HG03460 (cell line): ENCODE measurements around the gene KIAA0408.

Experiments
- ATAC-seq: cut with Tn5 transposase; IDR thresholded peaks from one replicate; pipeline ENCODE4 v1.9.1; 2021; ENCODE audit not compliant: unreplicated experiment

Gene KIAA0408

DNA sequence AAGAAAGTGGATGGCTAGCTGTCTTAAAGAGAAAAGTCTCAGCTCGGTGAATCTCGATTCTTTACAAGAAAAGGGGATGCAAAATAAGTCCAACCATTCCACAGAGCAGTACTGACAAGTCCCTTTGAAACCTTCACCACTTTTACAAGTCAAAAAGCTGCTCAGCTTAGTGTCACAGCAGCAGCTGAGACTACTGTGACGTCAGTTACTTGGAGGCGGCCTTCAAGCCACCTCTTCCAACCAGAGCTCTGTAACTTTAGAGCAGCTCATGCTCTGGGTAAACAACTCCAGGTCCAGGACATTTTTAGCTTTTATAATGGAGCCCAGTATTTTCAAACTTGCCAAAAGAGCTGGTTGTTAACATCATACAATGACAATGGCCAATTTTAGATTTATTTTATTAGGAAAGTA lies at the start of gene KIAA0408:
Gene KIAA0408, minus strand, starts transcription at position 159 of the 411 bp plus-strand sequence. CDS start 5,408 bp downstream, outside the sequence.
- ATAC-seq: no peak

DNA sequence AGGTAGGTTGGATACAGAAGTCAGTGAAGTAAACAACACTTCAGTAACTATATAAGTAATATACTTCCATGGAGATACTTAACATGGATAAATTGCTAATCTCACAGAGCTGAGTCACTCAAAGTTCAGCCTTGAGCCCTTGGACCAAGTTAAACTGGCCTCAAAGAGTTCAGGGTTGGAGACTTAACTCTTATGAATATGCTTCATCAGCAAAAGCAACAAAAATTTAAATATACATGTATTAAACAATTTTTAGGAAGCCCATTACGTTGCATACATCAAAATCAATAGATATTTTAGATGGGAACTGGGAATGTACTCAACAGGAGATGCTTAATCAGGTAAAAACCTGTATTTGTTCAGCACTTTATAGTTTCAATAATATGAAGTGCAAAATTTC lies 47.7 kb upstream of the KIAA0408 start:
- no peak for ATAC-seq

DNA sequence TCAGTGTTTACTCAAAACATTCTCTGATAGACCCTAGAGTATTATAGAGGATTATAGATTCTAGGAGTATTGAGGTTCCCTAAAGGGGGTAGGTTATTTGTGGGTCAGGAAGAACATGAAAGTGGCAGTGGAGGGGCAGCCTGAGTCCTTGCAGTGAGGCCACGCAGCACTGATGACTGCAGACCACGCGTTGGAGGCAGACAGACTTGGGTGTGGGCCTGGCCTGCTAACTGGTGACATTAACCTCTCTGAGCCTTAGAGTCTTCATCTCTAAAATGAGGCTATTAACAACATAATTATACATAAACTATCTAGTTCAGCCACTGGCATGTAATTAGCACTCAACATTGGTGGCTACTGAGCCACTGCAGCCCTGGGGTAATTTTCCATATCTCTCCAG lies 43.8 kb upstream of the KIAA0408 start:
- no peak for ATAC-seq

DNA sequence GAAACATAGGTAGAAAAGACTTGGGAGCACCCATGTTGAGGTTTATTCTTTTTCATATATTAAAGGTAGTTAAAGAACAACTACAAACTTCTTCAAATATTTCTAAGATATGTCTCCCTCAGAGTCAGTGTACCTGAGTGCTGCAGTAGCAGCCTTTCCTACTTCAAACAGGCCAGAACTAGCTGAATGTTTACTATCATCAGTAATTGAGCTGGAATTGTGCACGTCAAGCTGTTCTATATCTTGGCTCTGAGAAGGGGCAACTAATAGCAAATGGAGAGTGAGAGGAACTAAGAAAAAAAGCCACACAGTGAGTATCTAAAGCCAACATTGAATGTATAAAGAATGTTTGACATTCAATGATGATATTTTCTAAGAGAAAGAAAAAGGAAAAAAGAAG lies 38.2 kb upstream of the KIAA0408 start:
- ATAC-seq: no peak

DNA sequence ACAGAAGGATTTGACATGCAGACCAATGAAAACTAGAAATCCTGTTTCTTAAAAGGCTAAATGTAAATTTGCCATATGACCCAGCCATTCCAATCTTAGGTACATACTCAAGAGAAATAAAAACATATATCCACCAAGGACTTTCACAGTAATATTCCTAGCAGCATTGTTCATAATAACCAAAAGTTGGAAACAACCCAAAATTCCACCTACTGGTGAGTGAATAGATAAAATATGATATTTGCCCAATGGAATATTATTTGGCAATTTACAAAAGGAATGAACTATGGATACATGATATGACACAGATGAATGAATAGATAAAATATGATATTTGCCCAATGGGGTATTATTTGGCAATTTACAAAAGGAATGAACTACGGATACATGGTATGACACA lies 37.3 kb upstream of the KIAA0408 start:
- ATAC-seq: no peak

DNA sequence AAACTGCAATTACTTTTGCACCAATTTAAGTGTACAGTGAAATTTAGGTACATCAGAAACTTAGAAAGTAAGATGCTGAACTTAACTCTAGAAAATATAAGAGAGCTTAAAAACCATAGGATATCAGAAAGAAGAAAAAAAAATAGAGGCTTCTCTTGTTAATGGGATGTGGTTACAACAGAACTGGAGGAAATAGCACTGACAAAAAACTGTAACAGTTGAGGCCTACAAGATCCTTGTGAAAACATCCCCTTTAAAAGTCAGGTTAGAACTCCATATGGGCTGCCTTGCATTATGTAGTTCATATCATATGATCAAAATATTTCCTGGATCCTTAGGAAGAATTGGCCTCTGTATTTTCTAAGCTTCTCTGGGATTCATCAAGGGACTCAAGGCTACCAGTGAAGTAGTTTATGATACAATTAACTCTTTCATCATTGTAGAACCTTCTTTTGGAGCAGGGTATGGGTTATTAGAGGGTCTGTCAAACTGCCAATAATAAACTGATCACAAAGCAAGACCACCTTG lies 35.1 kb upstream of the KIAA0408 start:
- no peak for ATAC-seq

DNA sequence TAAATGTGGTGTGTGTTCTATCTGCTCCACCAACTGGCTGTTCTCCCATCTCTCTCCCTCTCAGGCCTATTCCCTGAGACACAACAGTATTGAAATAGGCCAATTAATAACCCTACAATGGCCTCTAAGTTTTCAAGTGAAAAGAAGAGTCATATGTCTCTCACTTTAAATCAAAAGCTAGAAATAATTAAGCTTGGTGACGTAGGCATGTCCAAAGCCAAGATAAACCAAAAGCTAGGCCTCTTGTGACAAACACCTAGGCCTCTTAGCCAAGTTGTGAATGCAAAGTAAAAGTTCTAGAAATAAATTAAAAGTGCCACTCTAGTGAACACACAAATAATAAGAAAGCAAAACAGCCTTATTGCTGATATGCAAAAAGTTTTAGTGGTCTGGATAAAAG lies 30.1 kb upstream of the KIAA0408 start:
- ATAC-seq: no peak

DNA sequence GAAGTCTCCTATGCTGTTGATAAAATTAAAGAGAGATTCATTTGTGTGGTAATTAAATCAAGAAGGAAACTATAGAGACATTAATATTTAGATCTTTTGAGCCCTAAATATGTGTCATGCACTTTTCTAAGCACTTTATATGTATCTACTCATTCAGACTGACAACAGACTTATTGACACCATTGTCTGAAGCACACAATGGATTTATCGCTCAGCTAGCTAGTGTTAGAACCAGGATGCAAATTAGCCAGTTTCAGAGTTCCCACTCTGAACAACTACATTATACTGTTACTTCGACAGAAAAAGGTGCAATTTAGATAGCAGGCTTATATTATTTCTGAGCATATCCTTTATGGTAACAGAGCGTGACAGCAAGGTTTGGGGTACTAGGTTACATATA lies 27.7 kb upstream of the KIAA0408 start:
- no peak for ATAC-seq

DNA sequence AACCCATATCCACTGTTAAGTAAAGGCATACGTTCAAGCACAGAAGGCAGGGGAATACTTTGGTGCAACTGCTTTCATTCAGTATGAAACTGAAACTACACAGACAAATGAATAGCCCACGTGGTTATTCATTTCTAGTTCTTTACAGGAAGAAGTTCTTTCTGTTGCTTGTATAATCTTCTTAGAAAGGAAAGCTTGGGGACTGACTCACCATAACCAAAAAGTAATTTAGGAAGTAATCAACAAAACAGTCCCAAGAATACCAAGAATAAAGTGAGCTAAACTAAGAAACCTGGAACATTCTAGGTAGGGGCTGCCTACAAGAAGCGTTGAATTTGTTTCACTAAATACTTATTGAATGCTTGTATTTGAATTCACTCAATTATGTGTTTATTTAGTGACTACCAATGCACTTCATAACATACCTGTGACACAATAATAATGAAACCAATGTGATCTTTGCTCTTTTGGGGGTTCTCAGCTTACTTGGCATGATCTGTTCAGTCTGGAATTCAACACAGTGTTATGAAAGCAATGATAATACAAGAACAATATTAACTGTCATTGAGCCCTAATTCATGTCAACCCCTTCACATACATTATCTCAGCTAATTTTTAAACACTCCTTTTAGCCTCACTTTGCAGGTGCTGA lies 25.1 kb upstream of the KIAA0408 start:
- peak; percentile 99 for ATAC-seq

DNA sequence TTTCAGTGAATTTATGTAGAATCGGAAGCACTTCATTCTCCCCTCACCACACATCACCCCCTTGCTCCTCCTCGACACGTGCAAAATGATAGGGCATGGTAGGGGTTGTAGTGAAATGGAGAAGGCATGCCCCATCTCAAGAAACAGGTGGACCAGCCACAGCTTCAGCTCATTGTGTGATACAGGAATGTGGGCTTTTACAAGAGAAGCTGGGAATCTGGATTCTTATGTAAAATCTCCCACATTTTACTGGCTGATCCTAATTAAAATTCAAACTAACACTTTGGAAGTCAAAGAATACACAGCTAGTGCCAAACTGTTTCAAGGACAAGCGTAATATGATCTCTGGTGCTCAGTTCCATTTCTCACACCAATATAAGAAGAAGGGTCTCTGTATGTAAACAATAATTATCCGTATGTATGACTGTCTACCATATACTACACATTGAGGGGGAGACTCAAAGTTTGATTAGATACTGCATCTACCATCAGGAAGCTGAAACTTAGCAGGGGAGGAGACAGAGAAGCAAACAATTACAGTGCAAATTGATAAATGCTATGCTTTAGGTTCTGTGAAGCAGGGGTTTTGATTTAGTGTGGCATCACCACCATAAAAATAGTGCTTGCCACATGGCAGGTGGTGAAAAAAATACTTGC lies 24.3 kb upstream of the KIAA0408 start:
- ATAC-seq: peak; percentile 23

DNA sequence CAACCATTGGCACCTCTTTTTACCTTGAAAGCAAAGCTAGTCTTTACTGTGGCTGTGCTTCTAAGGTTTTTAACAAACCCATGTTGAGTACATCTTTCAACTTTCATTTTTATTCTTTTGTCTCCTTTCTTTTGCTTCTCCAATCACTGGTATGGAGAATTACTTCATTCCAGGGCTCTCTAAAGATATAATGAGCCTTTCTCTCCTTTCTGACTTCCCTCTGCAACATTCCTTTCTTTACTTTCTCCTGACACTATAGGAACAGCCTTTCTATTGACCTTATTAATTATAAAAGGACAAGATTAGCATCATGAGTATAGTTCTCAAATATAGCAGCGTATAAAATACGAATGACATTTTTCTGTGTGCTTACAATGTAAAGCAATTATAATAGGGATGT lies 23.1 kb upstream of the KIAA0408 start:
- no peak for ATAC-seq

DNA sequence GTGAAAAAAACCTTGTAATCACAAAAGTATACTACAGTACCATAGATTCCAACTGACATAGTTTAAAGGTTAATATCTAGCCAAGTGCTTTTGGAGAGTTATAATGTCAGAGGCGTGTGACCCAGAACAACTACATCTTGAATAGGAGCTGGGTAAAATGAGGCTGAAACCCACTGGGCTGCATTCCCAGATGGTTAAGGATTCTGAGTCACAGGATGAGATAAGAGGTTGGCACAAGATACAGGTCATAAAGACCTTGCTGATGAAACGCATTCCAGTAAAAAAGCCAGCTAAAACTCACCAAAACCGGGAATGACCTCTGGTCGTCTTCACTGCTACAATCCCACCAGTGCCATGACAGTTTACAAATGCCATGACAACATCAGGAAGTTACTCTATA lies 22.4 kb upstream of the KIAA0408 start:
- ATAC-seq: no peak

DNA sequence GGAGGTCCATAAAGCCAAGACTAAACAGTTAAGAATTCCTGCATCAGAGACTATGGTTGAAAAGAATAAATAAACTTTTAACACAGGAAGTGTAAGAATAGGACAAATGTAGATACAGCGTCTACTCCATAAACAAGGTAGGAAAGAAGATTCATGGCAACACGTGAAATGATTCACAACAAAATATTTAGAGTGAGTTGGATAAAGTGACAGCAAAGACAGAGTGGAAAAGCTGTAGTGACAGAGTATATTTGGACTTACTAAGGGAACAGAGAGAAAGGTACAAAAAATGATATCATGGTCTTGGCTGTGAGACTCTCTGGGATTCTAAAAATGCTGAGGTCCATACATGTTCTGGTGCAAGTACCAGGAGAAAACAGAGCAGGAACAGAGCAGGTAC lies 21.9 kb upstream of the KIAA0408 start:
- ATAC-seq: no peak

DNA sequence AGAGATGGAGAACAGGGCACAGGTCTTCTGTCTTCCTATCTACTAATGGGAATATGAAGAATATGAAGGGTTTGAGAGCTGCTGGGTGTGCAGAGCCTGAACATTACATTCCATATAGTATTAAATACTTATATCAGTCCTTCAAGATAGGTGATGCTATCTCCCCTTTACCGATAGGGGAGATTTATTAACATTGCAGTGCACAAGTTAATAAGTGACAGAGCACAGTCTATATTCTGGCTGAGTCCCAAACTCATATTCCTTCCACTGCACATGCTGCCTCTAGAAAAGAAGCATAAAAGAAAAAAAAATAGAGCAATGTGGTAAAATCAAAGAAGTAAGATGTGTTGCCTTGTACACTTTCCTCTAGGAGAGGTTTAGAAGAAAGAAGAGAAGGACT lies 18.5 kb upstream of the KIAA0408 start:
- ATAC-seq: no peak

DNA sequence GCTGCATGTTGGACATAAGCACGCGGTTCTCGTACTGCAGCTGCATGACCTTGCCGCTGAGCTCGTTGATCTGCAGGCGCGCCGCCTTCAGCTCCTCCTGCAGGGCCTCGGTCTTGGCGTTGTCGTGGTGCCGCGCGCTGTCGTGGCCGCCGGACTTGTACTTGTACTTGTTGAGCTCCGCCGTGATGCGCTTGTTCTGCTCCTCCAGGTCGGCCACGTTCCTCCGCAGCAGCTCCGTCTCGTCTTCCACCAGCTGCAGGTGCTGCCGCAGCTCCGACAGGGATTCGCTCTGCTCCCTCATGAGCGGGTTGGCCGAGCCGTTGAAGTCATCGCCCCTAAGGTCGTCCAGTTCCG lies 16.6 kb upstream of the KIAA0408 start:
- no peak for ATAC-seq

DNA sequence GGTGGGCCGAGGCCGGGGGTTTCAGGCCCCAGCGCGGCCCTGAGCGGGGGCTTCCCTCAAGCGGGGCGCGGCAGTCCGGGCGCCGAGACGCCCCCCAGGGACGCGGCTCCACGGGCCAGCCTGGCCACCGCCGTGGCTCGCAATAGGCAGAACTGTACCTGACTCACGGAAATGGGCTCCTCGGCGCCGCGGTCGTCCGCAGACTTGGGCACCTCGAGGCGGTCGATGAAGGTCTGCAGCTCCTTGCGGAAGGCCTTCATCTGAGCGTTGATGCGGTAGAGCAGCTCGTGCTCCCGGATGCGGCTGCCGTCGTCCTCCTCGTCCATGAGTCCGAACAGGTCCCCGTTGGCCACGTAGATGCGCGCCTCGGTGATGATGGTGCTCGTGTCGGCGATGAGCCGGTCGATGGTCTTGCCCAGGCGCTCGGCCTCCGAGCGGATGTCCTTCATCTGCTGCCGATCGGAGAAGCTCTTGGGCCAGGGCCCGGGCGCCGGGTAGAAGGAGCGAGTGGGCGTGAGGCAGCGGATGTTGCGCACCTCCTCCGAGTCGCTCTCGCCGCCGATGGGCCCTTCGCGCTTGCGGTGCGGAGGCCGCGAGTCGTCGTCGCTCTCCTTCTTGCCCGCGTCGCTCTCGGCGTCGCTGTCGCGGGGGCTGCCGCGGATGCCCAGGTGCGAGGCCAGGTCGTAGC lies 16.1 kb upstream of the KIAA0408 start:
- ATAC-seq: no peak

DNA sequence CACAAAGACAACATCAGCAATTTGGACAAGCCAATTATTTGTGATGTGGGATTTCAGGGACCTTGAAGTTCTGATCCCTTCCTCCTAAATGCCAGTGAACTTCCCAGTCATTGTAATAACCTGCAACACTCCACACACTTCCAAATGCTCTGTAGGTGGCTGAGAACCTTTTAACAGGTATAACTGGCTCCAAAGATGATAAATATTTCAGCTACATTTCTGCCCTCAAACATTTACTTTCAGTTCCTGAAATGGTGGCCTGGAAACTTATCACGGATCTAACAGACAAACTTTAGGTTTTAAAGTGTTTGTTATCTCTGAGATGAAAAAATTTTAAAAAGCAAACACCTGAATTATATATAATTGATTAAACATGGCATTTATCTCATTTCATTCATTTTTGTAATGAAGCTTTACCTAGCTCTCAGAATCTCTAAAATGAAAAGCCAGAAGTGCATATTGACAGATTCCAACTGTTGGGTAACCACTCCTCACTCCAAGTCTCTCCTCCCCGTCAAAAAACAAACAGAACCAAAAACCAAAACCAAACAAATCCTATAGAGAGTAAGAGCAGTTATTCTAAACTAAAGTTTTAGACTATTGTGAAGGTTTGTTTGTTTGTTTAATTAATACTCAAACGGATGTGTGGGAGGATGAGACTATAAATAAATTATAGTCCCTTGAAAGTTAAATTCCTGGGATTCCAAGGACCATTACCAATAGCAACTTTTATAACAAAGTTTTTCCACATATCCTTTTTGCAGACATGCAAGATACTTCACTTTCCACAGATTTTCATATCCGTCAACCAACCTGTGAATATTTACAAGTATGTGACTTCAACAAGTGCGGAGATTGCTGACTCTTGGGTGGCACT lies 12.4 kb upstream of the KIAA0408 start:
- no peak for ATAC-seq

DNA sequence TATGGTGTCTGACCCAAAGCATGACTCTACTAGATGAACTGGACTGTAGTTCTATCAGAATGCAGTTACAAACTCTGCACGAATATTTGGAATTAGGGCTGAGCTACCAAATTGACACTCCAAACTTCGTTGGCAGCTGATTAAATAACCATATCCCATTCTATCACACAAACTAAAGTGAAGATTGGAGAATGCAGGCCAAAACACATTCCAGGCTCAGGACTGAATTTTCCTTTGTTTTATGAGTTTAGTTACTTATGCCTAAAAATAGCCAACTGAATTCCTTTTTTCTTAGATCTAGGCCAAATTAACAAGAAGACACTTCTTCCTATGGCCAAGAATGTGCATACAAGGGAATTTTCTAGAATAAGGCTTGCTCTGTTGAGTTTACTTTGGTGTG lies 9.7 kb upstream of the KIAA0408 start:
- ATAC-seq: no peak

DNA sequence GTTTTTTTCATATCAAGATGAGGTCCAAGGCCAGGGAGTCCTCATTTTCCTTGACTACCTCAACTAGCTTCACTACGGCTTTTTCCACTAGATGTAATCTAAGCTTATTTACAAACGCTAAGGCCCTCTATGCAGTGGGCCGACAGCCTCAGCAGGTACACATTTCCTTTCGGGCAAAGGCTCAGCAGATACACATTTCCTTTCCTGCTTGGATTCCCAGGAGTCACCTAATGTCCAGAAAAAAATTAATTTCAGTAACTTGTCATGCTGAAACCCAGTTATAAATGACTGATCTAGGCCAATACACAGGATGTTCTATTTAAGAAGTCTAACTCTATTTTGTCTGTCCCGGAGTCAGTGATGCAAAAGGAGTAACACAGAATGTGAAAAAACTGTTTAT lies 7.2 kb upstream of the KIAA0408 start:
- no peak for ATAC-seq

DNA sequence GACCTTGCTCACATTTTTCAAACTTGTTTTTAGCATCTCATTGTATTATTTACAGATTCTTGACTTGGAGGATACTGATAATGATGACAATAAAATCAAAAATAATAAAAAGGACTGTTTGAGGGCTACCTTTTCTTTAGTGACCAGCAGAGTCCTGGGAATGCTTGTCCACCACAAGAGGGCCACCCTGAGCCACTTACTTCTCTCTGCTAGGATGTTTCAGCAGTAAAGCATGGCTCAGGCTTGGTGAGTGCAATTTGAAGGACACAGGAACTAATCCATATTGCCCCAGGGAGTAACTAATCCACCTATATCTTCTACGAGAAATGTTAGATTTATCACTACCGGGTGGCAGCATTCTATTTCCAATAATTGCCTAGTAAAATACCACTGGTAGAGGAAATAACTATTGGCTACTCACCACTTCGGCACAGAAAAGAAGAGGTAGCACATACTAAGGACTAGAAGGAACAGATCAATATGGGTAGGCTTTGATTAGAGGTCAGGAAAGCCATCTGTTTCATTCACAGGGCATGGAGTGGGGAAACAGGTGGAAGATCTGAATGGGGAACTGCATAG lies 5.8 kb upstream of the KIAA0408 start:
- peak; percentile 89 for ATAC-seq
